Cerebellar nuclear complex (tissue), 1 donor: ENCODE measurements around the gene NOL4L.
"Not testable (repeated sequence)": the region's sequence is repeated elsewhere in the genome, so short reads cannot be mapped to it uniquely, and the experiment has no call there.

Experiments
- DNase-seq, 2 experiments: peaks; one replicate each; lab custom pipeline; 2025; lab: John Stamatoyannopoulos, UW

NOL4L gene

DNA sequence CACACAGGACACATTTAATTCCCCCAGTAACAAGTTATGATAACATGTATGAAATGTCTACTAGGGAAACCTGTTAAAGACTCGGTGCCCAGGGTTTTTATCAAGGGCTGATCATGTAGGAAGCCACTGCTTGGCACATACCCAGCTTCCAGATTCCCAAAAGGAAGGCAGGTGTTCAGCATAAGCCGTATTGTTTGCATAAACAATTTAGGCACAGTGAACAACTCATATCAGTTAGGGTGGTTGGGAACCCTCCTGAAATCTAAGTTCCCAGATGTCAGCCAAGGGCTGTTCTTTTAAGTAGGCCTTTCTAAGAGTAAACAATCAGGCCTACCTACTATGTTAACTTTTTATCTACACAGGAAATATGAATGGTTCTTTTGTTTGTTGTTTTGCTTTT, 152.9 kb downstream of the NOL4L start:
- no peak for DNase-seq

DNA sequence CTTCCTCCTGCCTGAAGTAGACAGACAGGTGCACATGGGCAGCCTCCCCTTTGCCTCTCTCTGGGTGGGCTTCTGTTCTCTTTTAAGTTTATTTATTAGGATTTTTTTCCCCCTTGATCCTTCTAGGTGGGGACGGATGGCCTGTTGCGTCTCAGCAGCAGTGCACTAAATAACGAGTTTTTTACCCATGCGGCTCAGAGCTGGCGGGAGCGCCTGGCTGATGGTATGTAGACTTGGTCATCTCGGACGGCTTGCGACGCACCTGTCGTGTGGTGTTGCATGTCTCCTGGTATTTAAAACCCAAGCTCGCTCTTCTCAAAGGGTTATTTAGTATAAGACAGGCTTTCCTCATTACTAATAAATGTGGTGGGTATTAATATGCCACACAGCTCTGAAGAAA, 153.7 kb downstream of the NOL4L start:
- no peak for DNase-seq

DNA sequence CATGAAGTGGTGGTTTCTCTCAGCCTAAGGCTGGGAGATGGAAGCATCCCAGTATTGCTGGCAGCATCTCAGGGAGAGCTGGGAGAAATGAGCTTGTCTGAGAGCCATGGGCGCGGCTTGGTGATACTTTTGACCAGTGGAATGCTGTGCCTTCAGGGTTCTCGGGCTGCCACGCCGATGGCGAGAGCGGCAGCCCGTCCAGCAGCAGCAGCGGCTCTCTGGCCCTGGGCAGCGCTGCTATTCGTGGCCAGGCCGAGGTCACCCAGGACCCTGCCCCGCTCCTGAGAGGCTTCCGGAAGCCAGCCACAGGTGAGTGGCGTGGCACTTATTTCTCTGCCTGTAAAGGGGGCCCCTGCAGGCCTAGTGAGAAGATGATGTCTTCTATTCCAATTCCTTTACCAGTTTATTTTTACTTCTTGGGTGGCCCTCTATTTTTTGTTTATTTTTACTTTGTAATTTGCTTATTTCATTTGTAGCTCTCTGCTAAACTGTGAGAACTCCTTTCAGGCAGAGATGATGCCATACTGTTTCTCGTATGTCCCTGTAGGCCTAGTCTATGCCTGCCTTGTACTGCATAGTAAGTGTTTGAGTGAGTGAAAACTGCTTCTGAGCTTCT, 155.3 kb downstream of the NOL4L start:
- no peak for DNase-seq

DNA sequence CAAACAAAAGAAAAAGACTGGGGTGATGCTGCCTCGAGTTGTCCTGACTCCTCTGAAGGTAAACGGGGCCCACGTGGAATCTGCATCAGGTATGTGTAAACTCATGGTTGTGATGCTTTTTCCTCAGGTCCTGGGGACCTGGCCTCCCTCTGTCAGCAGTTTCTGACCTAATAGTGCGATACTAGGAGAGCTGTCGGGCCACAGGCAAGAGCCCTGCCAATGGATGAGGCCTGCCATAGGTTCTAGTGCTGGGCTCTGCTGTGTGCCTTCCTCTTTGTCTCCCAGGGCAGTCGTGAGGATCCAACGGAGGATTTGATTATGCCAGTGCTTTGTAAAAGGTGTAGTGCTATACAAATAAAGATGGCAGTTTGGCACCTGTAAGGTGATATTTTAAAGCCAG, 155.8 kb downstream of the NOL4L start:
- no peak for DNase-seq

DNA sequence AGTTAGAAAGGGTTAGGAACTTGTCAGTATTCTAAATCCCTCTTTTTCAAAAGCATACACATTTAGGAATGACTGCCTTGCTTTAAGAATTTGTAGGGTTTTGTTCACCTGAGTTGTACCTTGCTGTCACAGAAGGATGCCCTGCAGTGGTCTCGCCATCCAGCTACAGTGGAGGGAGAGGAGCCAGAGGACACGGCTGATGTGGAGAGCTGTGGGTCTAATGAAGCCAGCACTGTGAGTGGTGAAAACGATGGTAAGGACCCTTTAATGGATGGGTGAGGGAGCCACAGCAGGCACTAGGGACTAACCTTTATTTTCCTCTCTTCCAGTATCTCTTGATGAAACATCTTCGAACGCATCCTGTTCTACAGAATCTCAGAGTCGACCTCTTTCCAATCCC, 157.1 kb downstream of the NOL4L start:
- DNase-seq, result no peak

DNA sequence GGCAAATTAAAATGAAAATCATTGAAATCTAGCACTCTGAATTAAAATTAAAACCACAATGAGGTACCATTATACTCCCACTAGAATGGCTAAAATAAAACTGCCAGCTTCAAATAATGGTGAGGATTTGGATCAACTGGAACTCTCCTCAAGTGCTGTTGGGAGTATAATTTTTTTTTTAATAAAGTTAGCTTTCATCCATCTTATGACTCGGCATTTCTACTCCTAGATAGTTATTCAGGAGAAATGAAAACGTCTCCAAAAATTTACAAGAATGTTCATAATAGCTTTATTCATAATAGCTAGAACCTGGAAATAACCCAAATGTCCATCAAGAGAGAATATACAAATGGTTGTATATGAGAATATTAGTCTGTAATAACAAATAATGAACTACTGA, 163.8 kb downstream of the NOL4L start:
- no peak for DNase-seq

DNA sequence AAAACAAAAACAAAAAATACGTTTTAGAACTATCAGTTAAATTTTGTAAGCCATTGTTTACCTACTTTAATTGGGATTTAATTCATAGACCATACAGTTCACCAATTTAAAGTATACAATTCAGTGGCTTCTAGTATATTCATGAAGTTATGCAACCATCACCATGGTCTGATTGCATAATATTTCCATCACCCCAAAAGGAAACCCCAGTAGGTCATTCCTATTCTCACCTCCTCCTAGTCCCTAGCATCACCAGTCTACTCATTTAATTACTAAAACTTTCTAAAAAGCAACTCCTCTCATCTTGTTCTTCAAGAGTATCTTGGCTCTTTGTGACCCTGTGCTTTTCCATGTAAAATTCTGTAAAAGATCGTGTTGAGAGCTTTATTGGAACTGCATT, 166.8 kb downstream of the NOL4L start:
- no peak for DNase-seq

DNA sequence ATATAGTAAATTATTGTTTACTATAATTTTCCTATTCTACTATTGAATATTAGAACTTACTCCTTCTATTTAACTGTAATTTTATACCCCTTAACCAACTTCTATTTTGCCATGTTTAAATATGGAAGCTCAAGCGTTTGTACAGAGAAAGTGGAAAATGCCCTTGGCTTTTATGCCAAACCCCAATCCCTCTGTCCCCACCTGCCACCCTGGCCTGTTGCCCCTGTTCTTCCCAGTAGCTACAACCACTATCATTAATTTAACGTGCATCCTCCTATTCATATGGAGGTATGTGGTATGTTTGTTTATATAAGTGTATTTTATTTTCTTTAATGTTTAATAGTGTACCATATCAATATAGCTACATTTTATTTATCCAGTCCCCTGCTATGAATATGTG, 168.9 kb downstream of the NOL4L start:
- DNase-seq, result no peak

DNA sequence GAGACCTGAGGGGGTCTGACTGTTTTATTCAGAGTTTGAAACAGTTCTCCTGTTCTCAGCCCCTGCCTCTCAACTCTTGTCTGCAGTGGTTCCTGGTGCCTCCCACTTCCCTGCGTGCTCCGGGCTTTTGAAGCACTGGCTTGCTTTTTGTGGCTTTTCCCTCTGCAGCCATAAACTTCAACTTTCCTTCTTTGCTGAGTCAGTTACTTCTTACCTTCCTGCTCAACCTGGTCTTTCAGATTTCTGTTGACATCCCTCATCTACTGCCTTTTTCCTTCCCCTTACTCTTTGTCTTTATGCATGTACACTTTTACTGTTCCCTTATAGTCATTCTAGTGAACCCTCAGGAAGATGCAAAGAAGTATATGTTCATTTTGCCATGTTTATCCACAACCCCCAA, 169.6 kb downstream of the NOL4L start:
- DNase-seq, result no peak

DNA sequence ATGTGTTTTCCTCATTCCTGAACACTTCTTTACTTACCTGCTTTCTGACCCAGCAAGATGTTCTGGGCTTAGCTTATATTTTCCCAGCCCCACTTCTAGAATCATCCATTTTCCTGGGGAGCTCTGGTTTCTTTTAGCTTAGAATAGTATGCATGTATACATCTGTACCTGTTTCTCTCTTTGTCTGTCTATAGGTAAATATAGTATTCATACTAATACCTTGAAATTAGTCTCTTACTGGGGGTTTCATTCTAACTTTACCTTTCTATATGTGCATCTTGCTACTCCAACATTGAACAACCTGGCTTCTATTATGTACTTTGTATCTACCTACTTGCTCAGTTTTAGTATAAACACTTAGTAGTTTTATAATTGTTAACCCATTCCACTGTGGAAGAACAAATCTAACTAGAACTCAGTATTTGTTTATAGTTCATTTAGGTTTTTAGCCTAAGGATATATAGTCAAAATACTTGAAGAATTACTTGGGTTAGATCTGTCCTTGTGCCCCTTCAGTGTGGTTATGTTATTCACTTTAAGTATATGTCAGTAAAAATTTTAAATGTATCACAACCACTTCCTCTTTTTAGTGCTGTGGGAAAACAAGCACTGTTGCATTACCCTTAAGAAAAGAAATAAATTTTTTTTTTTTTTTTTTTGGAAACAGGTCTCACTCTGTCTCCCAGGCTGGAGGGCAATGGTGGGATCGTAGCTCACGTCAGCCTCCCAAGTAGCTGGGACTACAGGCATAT, 173.0 kb downstream of the NOL4L start:
- DNase-seq, result no peak

DNA sequence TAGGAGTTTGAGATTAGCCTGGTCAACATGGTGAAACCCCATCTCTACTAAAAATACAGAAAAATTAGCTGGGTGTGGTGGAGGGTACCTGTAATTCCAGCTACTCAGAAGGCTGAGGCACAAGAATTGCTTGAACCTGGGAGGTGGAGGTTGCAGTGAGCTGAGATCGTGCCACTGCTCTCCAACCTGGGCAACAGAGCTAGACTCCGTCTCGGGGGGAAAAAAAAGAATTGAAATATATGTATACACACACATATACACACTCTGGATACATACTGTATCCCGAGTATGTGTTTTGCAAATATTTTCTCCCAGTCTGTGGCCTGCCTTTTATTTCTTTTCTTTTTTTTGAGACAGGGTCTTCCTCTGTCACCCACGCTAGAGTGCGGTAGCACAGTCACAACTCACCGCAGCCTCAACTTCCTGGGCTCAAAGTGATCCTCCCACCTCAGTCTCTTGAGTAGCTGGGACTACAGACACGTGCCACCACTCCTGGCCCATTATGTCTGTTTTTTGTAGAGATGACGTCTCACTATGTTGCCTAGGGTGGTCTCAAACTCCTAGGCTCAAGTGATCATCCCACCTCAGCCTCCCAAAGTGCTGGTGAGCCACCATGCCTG, 177.9 kb downstream of the NOL4L start:
- DNase-seq, result not testable (repeated sequence)

DNA sequence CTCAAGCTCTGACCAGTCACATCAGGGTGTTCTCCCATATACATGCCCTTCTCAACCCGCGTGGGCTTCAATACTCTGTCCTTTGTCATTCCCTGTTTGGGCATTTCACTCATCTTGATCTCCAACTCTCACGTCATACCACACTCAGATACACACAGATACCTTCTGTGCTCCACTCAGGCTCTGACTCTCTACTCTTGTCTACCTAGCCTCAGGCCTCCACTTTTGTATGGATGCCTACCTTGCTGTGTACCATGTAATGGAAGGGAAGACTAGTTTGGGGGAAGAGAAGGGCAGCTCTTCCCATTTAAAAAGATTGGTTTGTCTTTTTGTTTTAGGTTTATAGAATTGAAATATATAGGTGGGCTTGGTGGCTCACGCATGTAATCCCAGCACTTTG, 178.4 kb downstream of the NOL4L start:
- no peak for DNase-seq

DNA sequence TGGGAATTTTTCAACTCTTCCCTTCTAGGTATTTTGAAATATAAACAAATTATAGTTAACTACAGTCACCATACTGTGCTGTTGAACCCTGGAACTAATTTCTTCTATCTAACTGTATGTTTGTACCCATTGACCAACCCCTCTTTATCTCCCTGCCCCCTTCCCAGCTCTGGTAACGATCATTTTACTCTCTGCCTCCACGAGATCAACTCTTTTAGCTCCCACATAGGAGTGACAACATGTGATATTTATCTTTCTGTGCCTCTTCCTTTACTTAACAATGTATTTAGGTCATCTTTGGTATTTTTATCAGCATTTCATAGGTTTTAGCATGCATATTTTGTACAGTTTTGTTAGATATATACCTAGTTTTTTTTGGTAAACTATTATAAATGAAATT, 181.1 kb downstream of the NOL4L start:
- DNase-seq, result no peak

DNA sequence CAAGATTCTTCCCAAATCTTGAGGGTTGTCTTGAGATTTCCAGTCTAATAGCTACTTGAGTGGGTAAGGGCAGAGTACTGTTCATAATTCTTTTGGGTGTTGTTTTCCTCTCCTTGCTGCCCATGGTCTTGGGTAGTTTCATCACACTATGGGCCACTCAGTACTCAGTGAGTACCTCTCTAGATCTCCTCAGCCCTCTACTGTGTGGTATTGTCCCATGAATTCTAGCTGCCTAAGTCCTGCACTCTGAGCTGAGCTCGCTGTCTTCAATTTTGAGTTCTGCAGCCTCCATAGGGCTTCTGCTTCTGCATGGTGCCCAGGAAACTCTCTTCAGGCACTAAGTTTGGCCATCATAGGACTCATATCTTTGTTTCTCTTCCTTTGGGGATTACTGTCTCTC, 184.7 kb downstream of the NOL4L start:
- DNase-seq, result no peak

DNA sequence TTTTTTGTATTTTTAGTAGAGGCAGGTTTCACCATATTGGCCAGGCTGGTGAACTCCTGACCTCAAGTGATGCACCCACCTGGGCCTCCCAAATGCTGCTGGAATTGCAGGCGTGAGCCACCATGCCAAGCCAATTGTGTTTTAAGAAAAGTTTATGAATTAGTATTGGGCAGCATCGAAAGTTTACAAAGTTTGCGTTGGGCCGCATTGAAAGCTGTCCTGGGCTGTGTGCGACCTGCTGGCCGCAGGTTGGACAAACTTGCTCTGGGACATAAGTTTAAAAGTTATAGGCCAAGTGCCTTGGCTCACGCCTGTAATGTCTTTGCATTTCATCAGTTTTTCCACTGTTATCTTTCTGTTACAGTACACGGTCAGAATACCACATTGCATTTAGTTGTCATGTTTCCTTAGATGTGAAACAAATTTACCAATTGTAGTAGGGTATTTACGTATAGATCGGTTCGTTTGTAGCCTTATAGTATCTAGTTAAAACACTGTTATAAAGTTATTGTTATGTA, 187.5 kb downstream of the NOL4L start:
- no peak for DNase-seq

DNA sequence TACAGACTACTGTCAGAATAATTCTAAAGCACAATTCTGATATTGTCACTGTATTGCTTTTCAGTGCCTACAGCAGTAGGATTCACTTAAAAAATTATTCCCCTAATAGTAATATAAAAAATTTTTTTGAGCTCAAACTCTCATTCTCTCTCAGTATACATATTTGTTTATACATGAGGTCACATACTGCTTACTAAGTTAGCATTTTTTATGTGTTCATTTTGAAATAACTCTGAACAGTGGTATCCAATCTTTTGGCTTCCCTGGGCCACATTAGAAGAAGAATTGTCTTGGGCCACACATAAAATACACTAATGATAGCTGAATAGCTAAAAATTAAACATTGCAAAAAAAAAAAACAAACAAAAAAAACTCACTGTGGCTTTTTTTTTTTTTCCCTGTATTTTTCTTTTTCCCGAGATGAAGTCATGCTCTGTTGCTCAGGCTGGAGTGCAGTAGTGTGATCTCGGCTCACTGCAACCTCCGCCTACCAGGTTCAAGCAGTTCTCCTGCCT, 188.4 kb downstream of the NOL4L start:
- DNase-seq, result no peak

DNA sequence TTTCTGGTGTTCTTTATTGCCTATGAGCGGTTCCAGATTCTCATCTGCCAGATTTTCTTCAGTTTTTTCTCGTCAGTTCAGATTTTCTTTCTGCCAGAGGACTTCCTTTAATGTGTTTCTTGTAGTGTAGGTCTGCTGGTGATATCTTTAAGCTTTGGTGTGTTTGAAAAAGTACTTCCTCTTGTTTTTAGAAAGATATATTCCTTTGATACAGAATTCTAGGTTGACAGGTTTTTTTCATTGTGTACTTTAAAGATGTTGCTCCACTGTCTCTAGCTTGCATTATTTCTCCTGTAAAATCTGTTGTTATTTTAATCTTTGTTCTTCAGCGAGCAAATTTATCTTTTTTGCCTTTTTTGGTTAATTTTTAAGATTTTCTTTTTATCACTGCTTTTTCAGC, 190.1 kb downstream of the NOL4L start:
- no peak for DNase-seq
